HG03139 (cell line): ENCODE measurements around the gene LEKR1.
"Not testable (repeated sequence)": the region's sequence is repeated elsewhere in the genome, so short reads cannot be mapped to it uniquely, and the experiment has no call there.

Experiments used
- ATAC-seq: cut with Tn5 transposase; IDR thresholded peaks from one replicate; pipeline ENCODE4 v1.9.1; 2021; ENCODE audit not compliant: unreplicated experiment

The LEKR1 gene

DNA sequence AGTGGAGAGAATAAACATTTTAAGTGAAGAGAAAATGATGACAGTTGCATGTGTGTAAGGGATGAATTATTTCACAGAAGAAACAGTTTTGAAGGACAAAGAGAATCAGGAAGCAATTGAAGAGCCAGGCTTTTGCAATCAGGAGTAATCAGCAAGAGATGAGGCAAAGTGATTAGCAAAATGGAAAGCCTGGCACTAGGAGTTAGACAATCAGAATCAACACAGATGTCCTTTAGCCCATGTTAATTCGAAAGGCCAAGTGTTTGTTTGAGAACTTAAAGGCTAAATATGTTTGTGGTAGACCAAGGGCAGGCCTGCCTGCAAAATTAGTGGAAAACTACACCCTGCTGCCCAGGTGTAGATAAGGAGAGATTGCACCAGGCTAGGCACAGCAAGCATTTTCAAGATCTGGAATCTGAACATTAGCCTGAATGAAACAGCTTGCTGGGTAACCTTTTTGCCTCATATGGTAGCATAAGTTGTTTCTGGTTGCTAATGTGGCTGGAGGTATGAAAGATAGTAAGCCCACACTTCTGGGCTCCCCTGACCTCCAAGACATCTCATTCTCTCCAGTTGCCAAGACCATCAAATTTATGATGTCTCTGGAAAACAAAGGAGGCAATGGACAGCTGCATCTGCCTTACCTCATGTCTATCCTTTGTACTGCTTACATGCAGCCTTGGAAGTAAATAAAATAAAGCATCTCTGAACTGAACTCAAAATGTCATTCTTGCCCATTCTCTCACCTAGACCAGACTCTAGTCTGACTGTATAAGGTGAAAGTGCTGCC is 22.0 kb upstream of the LEKR1 start:
- ATAC-seq, result no peak

DNA sequence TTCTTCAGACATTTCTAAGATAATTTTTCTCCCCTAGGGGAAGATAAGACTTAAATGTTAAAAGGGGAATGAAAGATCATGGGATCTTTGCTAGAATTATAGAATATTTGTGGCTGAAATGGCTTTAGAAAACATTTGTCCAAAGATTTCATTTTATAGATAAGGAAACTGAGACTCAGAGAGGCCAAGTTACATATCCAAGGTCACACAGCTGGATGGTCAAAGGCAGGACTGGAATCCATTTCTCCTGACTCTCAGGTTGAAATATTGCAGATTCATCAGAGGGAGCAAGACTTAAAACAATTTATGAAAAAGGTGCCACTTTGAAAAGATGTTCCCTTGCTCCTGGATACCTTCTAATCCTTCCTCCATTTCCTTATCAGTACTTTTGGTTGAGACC is 19.5 kb upstream of the LEKR1 start:
- ATAC-seq, result no peak

DNA sequence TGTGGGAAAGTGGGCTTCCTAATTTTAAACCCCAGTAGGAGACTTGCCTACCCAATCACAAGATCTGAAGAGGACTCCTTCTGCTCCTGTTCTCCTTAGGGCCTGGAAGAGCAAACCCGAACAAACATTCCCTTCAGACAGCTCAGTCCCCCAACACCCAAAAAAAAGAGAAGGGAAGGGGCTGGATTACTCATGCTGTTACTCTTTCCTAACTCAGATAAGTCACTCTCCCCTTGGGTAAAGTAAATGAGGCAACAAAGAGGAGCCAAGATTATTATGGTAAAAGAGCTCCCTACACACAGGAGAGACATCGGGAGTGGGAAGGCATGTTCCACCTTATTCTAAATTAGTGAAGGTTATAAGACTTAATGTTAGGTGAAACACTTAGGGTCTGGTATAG is 18.1 kb upstream of the LEKR1 start:
- no peak for ATAC-seq

- ATAC-seq, result no peak
Measured at GRCh38 chr3:156811089-156811862, 14.9 kb upstream of the LEKR1 start.

- no peak for ATAC-seq
Measured at GRCh38 chr3:156812521-156813335, 13.4 kb upstream of the LEKR1 start.

- ATAC-seq, result no peak
Measured at GRCh38 chr3:156814295-156814694, 11.9 kb upstream of the LEKR1 start.

GRCh38 chr3:156816091-156816793 is 9.9 kb upstream of the LEKR1 start:
- ATAC-seq, result peak; percentile 25

DNA sequence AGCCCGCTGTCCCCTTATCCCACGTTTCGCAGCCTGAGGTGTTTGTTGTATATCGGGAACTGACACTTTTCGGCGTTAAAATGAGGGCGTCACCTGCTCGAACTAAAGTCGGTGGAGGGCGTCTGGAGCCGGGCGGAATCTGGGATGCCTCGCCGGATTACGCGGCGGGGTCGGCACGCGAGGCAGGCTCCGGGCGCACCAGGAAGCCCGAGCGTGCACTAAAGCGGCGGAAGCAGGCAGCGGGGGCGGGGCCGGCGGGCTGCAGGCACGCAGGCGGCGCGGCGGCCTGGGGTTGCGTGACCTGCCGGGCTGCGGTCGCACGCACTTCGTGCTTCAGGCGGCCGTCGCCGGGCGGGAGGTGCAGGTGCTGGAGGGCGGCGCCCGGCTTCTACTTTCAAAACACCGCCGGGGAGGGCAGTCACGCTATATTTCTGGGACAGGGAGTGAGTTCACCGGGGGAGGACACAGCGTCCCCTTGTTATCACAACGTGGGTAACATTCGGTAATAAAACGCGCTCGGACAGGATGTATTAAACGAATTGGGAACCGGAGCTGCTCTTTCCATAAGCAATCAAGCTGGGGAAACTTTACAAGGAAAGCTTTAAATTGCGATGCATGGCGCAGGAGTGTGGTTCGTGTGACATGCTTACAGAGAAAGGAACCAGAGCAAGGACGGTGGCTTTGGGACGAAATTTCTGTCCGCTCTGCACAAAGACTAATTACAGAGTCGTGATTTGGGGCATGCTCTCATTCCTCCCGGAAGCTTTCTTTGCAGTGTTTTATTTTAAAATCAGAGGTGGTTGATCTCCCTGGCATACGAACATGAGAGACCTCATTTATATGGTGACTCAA is 9.1 kb upstream of the LEKR1 start:
- peak; percentile 66 for ATAC-seq

- ATAC-seq, result no peak
Measured at GRCh38 chr3:156817646-156818272, 8.4 kb upstream of the LEKR1 start.

- no peak for ATAC-seq
Measured at GRCh38 chr3:156818273-156818651, 7.9 kb upstream of the LEKR1 start.

DNA sequence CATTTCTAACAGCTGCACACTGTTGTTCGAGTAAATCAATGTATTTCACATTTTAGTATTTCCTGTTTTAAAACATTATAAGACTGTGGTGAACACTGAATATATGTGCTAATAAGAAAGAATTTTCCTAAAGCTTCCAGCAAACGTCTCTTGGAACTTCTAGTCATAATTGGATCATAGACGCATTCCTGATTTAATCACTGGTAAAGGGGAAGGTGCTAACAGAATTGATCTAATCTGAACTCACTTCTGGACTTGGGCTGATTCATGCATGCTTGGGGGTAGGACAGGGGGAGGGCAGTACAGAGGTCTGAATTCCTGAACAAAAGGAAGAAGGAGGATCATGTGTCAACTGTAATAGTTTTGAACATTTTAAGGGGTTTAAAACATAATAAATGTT is 7.3 kb upstream of the LEKR1 start:
- ATAC-seq, result no peak

DNA sequence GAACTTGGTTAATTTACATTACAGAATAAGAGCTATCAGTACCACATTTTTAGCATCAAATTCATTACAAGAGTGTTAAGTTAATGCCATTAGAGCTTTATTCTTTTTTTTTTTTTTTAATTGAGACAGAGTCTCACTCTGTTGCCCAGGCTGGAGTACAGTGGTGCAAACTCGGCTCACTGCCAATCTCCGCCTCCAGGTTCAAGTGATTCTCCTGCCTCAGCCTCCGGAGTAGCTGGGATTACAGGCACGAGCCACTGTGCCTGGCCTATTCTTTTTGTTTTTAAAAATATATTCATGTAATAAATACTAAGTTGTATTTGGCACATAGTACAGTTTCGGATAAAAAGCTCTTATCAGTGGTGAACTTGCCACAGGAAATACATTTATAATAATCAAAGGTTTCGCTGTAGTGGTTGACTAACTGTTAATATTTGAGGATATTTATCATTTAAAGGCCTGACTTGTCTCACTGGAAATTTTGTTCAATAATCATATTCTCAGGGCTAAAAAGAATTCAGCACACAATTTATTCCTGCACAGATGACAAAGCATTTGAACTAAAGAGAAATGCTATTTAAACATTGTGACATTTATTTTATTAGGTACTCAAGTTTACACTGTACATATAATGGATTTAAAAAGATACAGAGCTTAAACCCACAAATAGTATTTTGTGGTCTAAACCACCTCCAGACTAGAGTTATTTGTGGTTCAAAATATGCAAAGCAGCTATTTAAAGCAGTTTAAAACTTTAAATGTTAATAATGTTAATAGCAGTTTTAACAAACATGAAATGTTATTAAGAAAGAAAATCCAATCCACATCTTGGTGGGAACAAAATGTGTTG is 6.1 kb upstream of the LEKR1 start:
- no peak for ATAC-seq

GRCh38 chr3:156820692-156821080 is 5.5 kb upstream of the LEKR1 start:
- no peak for ATAC-seq

DNA sequence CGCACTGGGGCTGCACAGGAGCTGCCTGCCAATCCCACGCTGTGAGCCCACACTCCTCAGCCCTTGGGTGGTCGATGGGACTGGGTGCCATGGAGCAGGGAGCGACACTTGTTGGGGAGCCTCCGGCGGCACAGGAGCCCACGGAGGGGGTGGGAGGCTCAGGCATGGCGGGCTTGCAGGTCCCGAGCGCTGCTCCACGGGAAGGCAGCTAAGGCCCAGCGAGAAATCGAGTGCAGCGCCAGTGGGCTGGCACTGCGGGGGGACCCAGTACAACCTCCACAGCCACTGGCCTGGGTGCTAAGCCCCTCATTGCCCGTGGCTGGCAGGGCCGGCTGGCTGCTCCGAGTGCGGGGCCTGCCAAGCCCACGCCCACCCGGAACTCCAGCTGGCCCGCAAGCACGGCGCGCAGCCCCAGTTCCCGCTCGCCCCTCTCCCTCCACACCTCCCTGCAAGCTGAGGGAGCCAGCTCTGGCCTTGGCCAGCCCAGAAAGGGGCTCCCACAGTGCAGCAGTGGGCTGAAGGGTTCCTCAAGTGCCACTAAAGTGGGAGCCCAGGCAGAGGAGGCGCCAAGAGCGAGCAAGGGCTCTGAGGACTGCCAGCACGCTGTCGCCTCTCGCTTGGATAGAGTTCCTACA is 3.4 kb upstream of the LEKR1 start:
- ATAC-seq, result not testable (repeated sequence)

DNA sequence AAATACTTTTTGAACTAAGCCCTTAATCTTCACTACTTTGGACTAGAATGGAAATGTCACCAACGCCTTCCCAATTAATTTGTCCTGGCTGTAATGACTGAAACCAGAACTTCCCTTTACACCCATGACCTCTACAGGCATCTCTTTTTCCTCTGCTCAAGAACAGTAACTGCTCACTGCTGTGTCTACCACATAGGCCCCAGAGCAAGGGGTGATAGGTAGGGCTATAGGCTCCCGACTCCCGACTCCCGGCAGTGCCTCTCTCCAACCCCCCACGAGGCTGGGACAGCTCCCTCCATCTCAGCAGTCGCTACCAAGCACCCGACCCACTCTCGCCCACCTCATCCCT is 384 bp upstream of the LEKR1 start:
- peak; percentile 47 for ATAC-seq

DNA sequence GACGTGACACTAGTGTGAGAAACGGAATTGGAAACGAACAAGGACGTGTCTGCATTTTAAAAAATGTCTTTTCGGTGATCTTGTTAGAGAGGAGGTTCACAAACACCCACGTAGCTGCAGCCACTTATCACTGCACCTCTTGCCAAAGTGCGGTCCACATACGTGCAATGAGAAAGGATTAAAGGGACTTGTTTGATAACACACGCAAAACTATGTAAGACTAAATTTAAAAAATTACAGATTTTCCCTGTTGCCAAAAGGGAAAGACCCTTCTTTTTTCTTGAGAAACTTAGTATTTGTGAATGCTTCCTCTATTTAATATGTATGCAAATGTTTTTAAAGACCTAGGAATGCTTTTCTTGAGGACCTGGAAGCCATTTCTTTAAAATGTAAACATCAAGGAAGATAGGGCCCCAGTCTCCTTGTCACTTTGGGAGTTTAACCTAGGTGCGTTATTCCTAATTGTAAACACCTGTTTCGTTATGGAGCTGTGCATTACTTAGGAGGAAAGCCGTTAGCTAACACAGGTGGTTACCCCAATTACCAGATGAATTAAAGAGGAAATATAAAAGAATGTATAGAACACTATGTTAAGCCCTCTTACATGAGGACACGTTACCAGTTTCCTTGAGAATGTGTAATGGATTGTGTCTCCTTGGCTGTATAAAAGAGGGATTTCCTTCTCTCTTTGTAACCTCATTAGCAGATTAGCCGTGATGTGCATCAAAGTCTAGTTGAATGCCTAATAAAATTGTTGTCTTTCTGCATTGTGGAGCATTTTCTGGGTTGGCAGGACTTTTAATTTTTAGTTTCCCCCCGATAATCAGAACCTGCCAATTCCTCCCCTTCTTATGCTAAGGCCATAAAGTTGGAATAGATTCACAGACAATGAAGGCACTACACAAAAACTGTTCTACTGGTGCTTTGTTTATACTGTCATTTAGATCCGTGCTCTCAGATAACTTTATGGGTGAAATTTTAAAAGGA is 1.0 kb downstream of the LEKR1 start:
- no peak for ATAC-seq

DNA sequence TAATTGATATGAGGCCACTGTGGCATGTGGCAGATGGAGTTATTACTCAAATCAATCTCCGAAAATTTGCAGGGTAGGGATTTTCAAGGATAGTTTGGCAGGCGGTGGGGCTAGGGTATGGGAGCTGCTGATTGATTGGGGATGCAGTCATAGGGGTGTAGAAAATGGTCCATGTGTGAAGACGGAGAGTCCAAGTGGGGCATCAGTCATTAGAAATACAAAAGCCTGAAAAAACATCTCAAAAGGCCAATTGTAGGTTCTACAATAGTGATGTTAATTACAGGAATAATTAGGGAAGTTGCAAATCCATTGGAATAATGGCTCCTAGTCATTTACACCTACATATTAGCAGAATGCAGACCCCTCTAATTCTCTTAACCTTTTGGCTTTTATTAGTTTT is 4.9 kb downstream of the LEKR1 start:
- ATAC-seq, result no peak
